Immature natural killer cell (primary cell): Measurements from ENCODE around the gene MTHFS. TPM values are rescaled to one million over a fixed set of nuclear protein-coding genes. Genes with fewer than 3 reads are reported as not detected.

Experiments
- DNase-seq, 3 donors: peaks; one replicate each; pipeline ENCODE4 v3.0.0; 2022; ENCODE audit warnings: mixed read lengths in 1 of 3
- H3K27ac Mint-ChIP-seq, 6 donors: one replicate each; pipeline ENCODE4 v1.8.0; 2020; ENCODE audit warnings: mixed read lengths in 6 of 6, mild to moderate bottlenecking in 5 of 6, inconsistent platforms in 4 of 6, moderate library complexity in 3 of 6
- H3K27me3 Mint-ChIP-seq, 3 donors: one replicate each; pipeline ENCODE4 v1.8.0; 2020 to 2021; ENCODE audit warnings: low read depth in 3 of 3, mild to moderate bottlenecking in 3 of 3, mixed read lengths in 3 of 3, moderate library complexity in 3 of 3, inconsistent platforms in 1 of 3
- H3K36me3 Mint-ChIP-seq, 3 donors: one replicate each; pipeline ENCODE4 v1.8.0; 2020; ENCODE audit warnings: mixed read lengths in 3 of 3, inconsistent platforms in 2 of 3, mild to moderate bottlenecking in 2 of 3
- H3K4me1 Mint-ChIP-seq, 2 donors: one replicate each; pipeline ENCODE4 v1.8.0; 2020; ENCODE audit warnings: inconsistent platforms in 2 of 2, mild to moderate bottlenecking in 2 of 2, mixed read lengths in 2 of 2, moderate library complexity in 1 of 2
- H3K4me3 Mint-ChIP-seq, 5 donors: one replicate each; pipeline ENCODE4 v1.8.0; 2020; ENCODE audit warnings: mild to moderate bottlenecking in 5 of 5, mixed read lengths in 5 of 5, inconsistent platforms in 3 of 5, moderate library complexity in 3 of 5
- H3K9me3 Mint-ChIP-seq, 6 donors: one replicate each; pipeline ENCODE4 v1.8.0; 2020; ENCODE audit warnings: mild to moderate bottlenecking in 6 of 6, mixed read lengths in 6 of 6, inconsistent platforms in 4 of 6, moderate library complexity in 3 of 6
- polyA plus RNA-seq, 3 donors: library from polyadenylated mRNA; unstranded; fragments of 300-500 nt; fragmentation: Illumina TruSeq; gene quantifications; one replicate each; pipeline ENCODE4 v1.2.3, GENCODE V29; 2021

The MTHFS gene
- polyA plus RNA-seq, 3 donors from 2014 or later = 53.3 to 98.2 (median 70.1) TPM

DNA sequence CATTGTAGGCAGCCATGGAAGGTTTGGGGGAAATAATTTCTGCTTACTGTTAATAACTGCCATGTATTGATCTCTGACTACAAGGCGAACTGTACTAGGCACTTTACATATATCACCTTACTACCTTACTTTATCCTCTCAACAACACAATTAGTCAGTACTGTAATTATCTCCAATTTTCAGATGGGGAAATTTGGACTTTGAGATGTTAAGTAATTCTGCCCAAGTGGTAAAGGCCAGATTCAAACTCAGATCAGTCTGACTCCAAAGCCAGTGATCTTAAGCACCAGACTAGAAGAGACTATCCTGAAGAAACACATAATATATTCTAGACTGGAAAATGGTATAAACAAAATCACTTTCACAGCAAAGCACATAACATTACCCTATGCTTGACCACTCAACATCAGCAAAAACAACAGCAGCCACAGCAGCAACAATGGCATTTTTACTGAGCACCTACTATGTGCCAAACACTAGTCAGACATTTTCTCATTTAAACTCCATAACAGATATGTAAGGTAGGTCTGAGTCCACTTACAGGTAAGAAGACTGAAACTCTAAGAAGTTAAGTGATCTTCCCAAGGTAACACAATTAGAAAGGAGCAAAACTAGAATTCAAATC, 13.1 kb downstream of the MTHFS start:
- H3K27me3 Mint-ChIP-seq = peaks cover 0 to 1% (median 0%) of the 10 kb centered on the region in 3 donors
- peaks cover 1 to 8% of the 10 kb centered on the region in 2 donors for H3K4me1 Mint-ChIP-seq
- peaks cover 51 to 74% (median 62%) of the 10 kb centered on the region in 3 donors for H3K36me3 Mint-ChIP-seq
- no peak overlapping the region for H3K27ac Mint-ChIP-seq
- no peak for DNase-seq
- peaks cover 7 to 16% (median 13%) of the 10 kb centered on the region in 6 donors for H3K9me3 Mint-ChIP-seq
- H3K4me3 Mint-ChIP-seq = no peak overlapping the region

DNA sequence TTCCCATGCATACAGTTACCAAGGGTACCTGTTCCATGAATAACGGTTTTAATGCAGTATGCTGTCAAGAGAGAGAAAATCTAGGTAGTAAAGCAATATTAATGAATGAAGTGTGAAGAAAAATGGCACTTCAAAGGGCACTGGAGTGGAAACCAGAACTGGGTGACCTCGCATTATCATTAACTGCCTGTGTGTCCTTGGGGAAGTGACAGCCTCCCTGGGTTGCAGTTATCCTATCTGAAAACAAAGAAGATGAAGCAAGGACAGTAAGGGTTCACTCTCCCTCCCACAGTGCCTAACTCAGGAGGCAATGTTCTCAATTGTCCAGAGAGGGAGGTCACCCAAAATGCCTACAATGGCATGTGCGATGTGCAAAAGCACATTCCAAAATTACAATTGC, 15.1 kb downstream of the MTHFS start:
- H3K4me3 Mint-ChIP-seq = no peak overlapping the region
- no peaks in the 10 kb centered on the region for H3K27me3 Mint-ChIP-seq
- H3K27ac Mint-ChIP-seq = no peak overlapping the region
- H3K9me3 Mint-ChIP-seq = peaks cover 19 to 36% (median 32%) of the 10 kb centered on the region in 6 donors
- no peak for DNase-seq
- peaks cover 61 to 87% (median 76%) of the 10 kb centered on the region in 3 donors for H3K36me3 Mint-ChIP-seq
- H3K4me1 Mint-ChIP-seq = peaks cover 0 to 8% of the 10 kb centered on the region in 2 donors

DNA sequence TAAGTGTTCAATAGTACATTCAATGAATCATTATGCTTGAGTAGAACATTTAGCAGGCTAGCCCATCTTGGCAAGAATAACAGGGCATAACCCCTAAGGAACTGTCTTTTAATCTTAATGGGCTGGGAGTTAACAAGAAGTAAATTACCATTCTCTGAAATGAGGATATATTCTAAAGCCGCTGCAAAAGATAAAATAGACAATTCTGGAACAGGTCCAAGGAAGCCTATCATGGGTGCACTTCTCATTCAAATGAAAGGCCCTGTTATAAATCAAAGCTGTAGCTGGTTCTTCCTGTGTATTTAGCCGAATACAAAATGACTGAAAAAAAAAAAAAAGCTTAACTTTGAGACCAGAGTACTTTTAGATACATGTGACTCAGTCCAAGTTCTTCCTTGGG, 15.6 kb downstream of the MTHFS start:
- H3K4me1 Mint-ChIP-seq = peaks cover 0 to 8% of the 10 kb centered on the region in 2 donors
- no peak overlapping the region for H3K4me3 Mint-ChIP-seq
- H3K27ac Mint-ChIP-seq = no peak overlapping the region
- peaks cover 21 to 40% (median 35%) of the 10 kb centered on the region in 6 donors for H3K9me3 Mint-ChIP-seq
- DNase-seq = no peak
- peaks cover 61 to 89% (median 79%) of the 10 kb centered on the region in 3 donors for H3K36me3 Mint-ChIP-seq
- no peaks in the 10 kb centered on the region for H3K27me3 Mint-ChIP-seq

GRCh38 chr15:79878078-79878705, 18.6 kb downstream of the MTHFS start:
- H3K36me3 Mint-ChIP-seq = peaks cover 69 to 89% (median 83%) of the 10 kb centered on the region in 3 donors
- DNase-seq = no peak
- peaks cover 28 to 68% (median 58%) of the 10 kb centered on the region in 6 donors for H3K9me3 Mint-ChIP-seq
- peaks cover 9 to 11% of the 10 kb centered on the region in 2 donors for H3K4me1 Mint-ChIP-seq
- no peak overlapping the region for H3K27ac Mint-ChIP-seq
- no peak overlapping the region for H3K4me3 Mint-ChIP-seq
- H3K27me3 Mint-ChIP-seq = peaks cover 0 to 2% (median 0%) of the 10 kb centered on the region in 3 donors

- Mint-ChIP-seq H3K36me3 (peaks cover 56 to 80% (median 69%) of the 10 kb centered on the region in 3 donors), H3K4me1 (peaks cover 23 to 24% of the 10 kb centered on the region in 2 donors), H3K9me3 (peaks cover 27 to 66% (median 58%) of the 10 kb centered on the region in 6 donors), H3K4me3 (no peak overlapping the region), H3K27ac (peak overlapping the region in 2 of 6 donors; percentile 12 to 30), H3K27me3 (peaks cover 2 to 7% (median 4%) of the 10 kb centered on the region in 3 donors)
- DNase-seq = no peak
Observed at GRCh38 chr15:79875213-79875612, 21.6 kb downstream of the MTHFS start.

DNA sequence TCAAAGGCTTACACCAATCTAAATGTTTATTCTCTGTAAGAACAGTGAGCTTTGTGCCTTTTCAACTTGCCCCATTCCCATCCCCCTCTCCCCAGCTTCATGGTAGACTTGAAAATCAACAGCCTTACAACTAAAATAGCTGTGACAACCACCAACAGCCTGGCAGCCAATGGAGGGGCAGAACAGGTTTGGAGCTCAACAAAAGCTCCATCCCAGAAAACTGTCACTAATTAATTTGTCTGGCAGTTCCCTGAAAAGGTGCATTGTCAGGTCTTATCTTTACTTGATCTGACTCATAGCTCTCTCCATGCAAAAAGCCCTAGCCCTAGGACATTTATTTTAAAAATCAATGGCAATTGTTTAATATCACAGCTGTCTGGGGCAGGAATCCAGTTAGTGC, 22.6 kb downstream of the MTHFS start:
- H3K36me3 Mint-ChIP-seq = peaks cover 49 to 71% (median 60%) of the 10 kb centered on the region in 3 donors

GRCh38 chr15:79872358-79873017, 24.3 kb downstream of the MTHFS start:
- DNase-seq = peak; percentile 79
- H3K4me3 Mint-ChIP-seq = peak overlapping the region; percentile 38 to 48 (median 40)
- peaks cover 35 to 60% (median 49%) of the 10 kb centered on the region in 3 donors for H3K36me3 Mint-ChIP-seq

More for the DNA sequence above, 22.6 kb downstream of the MTHFS start:
- Mint-ChIP-seq H3K4me1 (peaks cover 23 to 24% of the 10 kb centered on the region in 2 donors), H3K9me3 (peaks cover 23 to 57% (median 49%) of the 10 kb centered on the region in 6 donors), H3K4me3 (no peak overlapping the region), H3K27ac (peak overlapping the region in 4 of 6 donors; percentile 54 to 84 (median 70)), H3K27me3 (peaks cover 2 to 7% (median 4%) of the 10 kb centered on the region in 3 donors)
- DNase-seq = no peak

GRCh38 chr15:79868554-79868953, 28.3 kb downstream of the MTHFS start:
- Mint-ChIP-seq H3K9me3 (peaks cover 0 to 1% (median under 1%) of the 10 kb centered on the region in 6 donors), H3K27me3 (peaks cover 2 to 7% (median 4%) of the 10 kb centered on the region in 3 donors), H3K27ac (no peak overlapping the region), H3K4me1 (peaks cover 16 to 19% of the 10 kb centered on the region in 2 donors), H3K4me3 (no peak overlapping the region), H3K36me3 (peaks cover 11 to 34% (median 18%) of the 10 kb centered on the region in 3 donors)
- DNase-seq = no peak

More at GRCh38 chr15:79872358-79873017, 24.3 kb downstream of the MTHFS start:
- H3K4me1 Mint-ChIP-seq = peaks cover 24 to 25% of the 10 kb centered on the region in 2 donors
- H3K27me3 Mint-ChIP-seq = peaks cover 2 to 7% (median 4%) of the 10 kb centered on the region in 3 donors
- H3K27ac Mint-ChIP-seq = peak overlapping the region; percentile 19 to 89 (median 84)
- H3K9me3 Mint-ChIP-seq = peaks cover 17 to 40% (median 33%) of the 10 kb centered on the region in 6 donors

GRCh38 chr15:79863886-79864285, 32.9 kb downstream of the MTHFS start:
- H3K27ac Mint-ChIP-seq = no peak overlapping the region
- no peak overlapping the region for H3K4me3 Mint-ChIP-seq
- peaks cover 8 to 13% (median 9%) of the 10 kb centered on the region in 3 donors for H3K36me3 Mint-ChIP-seq
- no peaks in the 10 kb centered on the region for H3K9me3 Mint-ChIP-seq
- no peak for DNase-seq
- H3K27me3 Mint-ChIP-seq = no peaks in the 10 kb centered on the region
- H3K4me1 Mint-ChIP-seq = peaks cover 4 to 14% of the 10 kb centered on the region in 2 donors

DNA sequence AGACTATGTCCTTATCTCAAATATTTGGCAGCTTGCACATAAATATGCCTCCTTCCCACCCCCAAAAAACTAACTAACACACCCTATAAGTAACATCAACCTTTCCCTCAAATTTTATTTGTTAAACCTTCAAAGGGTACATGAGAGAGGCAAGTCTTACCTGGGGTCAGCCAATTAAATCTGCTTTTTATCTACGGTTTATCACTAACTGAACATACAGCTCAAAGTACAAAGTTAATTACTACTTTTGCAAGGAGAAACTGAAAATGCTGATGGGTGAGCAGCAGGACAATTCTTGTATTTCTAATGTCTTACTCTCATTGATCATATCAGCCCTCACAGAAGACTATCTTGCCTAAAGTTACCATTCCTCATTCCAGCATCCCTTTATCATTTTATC, 34.6 kb downstream of the MTHFS start:
- Mint-ChIP-seq H3K36me3 (peaks cover 3 to 9% (median 8%) of the 10 kb centered on the region in 3 donors), H3K27ac (peak overlapping the region in 2 of 6 donors; percentile 2 to 3), H3K4me3 (no peak overlapping the region), H3K4me1 (peaks cover 5 to 21% of the 10 kb centered on the region in 2 donors), H3K9me3 (no peaks in the 10 kb centered on the region), H3K27me3 (no peaks in the 10 kb centered on the region)
- no peak for DNase-seq

DNA sequence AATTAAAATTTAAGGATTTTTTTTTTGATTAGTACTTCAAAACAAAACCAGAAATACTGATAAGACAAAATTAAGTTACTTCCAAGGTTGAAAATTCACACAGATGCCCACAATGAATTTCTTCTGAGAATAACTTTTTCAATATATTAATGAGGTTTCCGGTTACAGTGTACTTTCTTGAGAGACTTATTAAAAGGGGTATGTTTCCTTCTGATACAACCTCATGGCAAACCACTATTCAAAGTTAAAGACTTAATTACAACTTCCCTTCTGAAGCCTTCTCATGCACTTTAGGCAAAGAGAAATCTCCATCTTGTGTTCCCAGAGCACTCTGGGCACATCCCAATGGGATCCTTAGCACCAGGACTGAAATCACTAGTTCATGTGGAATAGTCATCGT, 36.2 kb downstream of the MTHFS start:
- Mint-ChIP-seq H3K9me3 (no peaks in the 10 kb centered on the region), H3K27me3 (no peaks in the 10 kb centered on the region), H3K27ac (no peak overlapping the region), H3K4me1 (peaks cover 5 to 21% of the 10 kb centered on the region in 2 donors), H3K36me3 (peaks cover 0 to 5% (median 0%) of the 10 kb centered on the region in 3 donors), H3K4me3 (no peak overlapping the region)
- DNase-seq = no peak

DNA sequence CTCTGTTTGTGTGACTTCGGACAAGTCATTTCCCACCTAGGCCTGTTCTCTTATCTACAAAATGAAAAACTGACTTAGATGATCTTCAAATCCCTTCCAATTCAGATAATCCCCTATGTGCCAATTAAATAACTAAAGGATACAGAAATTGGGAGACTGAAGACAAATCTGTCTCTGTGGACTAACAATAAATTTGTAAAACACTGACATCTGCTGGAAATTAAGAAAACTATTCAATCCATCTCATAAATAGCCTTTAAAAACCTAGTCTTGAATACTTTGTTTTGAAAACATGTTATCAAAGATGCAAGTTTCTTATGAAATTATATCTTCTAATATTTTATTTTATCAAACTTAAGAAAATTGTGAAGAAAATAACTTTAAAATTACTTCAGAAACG, 38.3 kb downstream of the MTHFS start:
- Mint-ChIP-seq H3K4me1 (peaks cover 7 to 21% of the 10 kb centered on the region in 2 donors), H3K4me3 (no peak overlapping the region), H3K36me3 (peaks cover 0 to 6% (median 2%) of the 10 kb centered on the region in 3 donors), H3K9me3 (no peaks in the 10 kb centered on the region), H3K27ac (no peak overlapping the region), H3K27me3 (peaks cover 0 to 1% (median 0%) of the 10 kb centered on the region in 3 donors)
- DNase-seq = no peak

GRCh38 chr15:79853492-79854328, 43.1 kb downstream of the MTHFS start:
- H3K36me3 Mint-ChIP-seq = peaks cover 0 to 6% (median 0%) of the 10 kb centered on the region in 3 donors
- H3K4me1 Mint-ChIP-seq = peaks cover 5 to 6% of the 10 kb centered on the region in 2 donors
- H3K27ac Mint-ChIP-seq = peak overlapping the region in 1 of 6 donors; percentile 29
- peaks cover 0 to 1% (median 0%) of the 10 kb centered on the region in 3 donors for H3K27me3 Mint-ChIP-seq
- no peaks in the 10 kb centered on the region for H3K9me3 Mint-ChIP-seq
- DNase-seq = peak; percentile 31 to 38 (median 36)
- H3K4me3 Mint-ChIP-seq = no peak overlapping the region
